DND-41 (cell line): Measurements from ENCODE around the gene PARL.

Source experiments
- ATAC-seq: fragments of 200-7000 bp; cut with Tn5 transposase; 3 replicates; pipeline ENCODE4 v1.9.1; 2021; ENCODE audit warnings: low read depth; ENCODE audit not compliant: insufficient read depth
- DNase-seq: peaks from one replicate; pipeline ENCODE4 v3.0.0-alpha.2; 2020
- H2AFZ ChIP-seq: 2 replicates; pipeline ENCODE4 v1.6.0; 2012; ENCODE audit warnings: low read depth, low read length
- H3K27ac ChIP-seq: 2 replicates; pipeline ENCODE4 v1.5.1; 2012; ENCODE audit warnings: low read length, inconsistent platforms
- H3K27me3 ChIP-seq: fragments of 200-600 bp; sonication (generic); 2 replicates; pipeline ENCODE4 v1.6.0; 2012; ENCODE audit warnings: low read length, mild to moderate bottlenecking, inconsistent platforms; ENCODE audit not compliant: insufficient read depth, poor library complexity
- H3K36me3 ChIP-seq: 2 replicates; pipeline ENCODE4 v1.5.1; 2012; ENCODE audit warnings: low read length, inconsistent platforms; ENCODE audit not compliant: insufficient read depth
- H3K4me1 ChIP-seq: 2 replicates; pipeline ENCODE4 v1.5.1; 2012; ENCODE audit warnings: mild to moderate bottlenecking, low read length; ENCODE audit not compliant: insufficient read depth
- H3K4me2 ChIP-seq: 2 replicates; pipeline ENCODE4 v1.6.0; 2012; ENCODE audit warnings: mild to moderate bottlenecking, moderate library complexity, low read length, inconsistent platforms; ENCODE audit not compliant: insufficient read depth
- H3K4me3 ChIP-seq, 2 experiments: fragments of 200-600 bp in 1 of 2; shearing (Covaris generic) in 1 of 2; 2 replicates each; pipeline ENCODE4 v1.5.1; 2012 to 2016; ENCODE audit warnings: inconsistent platforms in 2 of 2, low read length in 2 of 2, mild to moderate bottlenecking in 2 of 2, low read depth in 1 of 2, moderate library complexity in 1 of 2
- H3K79me2 ChIP-seq: 2 replicates; pipeline ENCODE4 v1.6.0; 2012; ENCODE audit warnings: low read length, inconsistent platforms; ENCODE audit not compliant: insufficient read depth
- H3K9ac ChIP-seq: 2 replicates; pipeline ENCODE4 v1.6.0; 2012; ENCODE audit warnings: low read depth, mild to moderate bottlenecking, inconsistent platforms, low read length, moderate library complexity
- H3K9me3 ChIP-seq: 2 replicates; pipeline ENCODE4 v1.5.1; 2012; ENCODE audit warnings: low read length, moderate library complexity, mild to moderate bottlenecking, inconsistent platforms; ENCODE audit not compliant: insufficient read depth, severe bottlenecking
- H4K20me1 ChIP-seq: 2 replicates; pipeline ENCODE4 v1.6.0; 2012; ENCODE audit warnings: low read length; ENCODE audit not compliant: insufficient read depth
- EZH2 ChIP-seq: IDR thresholded peaks from 3 replicates; pipeline ENCODE4 v1.6.1; 2012; ENCODE audit warnings: borderline replicate concordance, low read depth, mild to moderate bottlenecking, moderate library complexity, low read length, inconsistent platforms; ENCODE audit not compliant: severe bottlenecking
- TF ChIP-seq, protein P1 (sequence below): IDR thresholded peaks from 2 replicates; pipeline ENCODE4 v1.5.1; 2012; ENCODE audit warnings: borderline replicate concordance, low read length, moderate library complexity, mild to moderate bottlenecking; ENCODE audit not compliant: poor library complexity, severe bottlenecking; ENCODE audit errors: extremely low read depth

PARL gene

DNA sequence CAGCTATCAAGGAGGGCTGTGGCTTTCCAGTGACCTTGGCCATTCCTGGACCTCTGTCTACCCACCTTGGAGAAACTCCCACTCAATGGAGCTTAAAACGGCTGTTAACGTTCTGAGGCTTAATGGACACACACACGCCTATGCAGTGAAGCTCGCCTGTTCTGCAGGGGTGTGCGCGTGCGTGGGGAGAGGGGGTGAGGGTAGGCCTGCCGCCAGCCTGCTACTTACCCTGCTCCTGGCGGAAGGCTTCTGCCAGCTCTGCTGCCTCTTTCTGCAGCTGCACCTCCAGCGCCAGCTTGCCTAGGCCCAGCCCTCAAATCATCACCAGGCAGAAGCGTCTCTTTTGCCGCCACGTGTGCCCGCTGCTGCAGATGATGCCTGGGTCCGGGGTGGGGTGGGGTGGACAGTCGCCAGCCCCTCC is 23.2 kb upstream of the PARL start:
- H3K36me3 ChIP-seq = no peaks in the 10 kb centered on the region
- H2AFZ ChIP-seq = no peak overlapping the region
- no peak overlapping the region for H3K27ac ChIP-seq
- no peak overlapping the region for H3K4me2 ChIP-seq
- H3K27me3 ChIP-seq = no peaks in the 10 kb centered on the region
- no peaks in the 10 kb centered on the region for H3K4me1 ChIP-seq
- H3K9me3 ChIP-seq = no peaks in the 10 kb centered on the region
- H3K9ac ChIP-seq = no peak overlapping the region
- no peak for TF ChIP-seq EZH2
- TF ChIP-seq, protein P1, sequence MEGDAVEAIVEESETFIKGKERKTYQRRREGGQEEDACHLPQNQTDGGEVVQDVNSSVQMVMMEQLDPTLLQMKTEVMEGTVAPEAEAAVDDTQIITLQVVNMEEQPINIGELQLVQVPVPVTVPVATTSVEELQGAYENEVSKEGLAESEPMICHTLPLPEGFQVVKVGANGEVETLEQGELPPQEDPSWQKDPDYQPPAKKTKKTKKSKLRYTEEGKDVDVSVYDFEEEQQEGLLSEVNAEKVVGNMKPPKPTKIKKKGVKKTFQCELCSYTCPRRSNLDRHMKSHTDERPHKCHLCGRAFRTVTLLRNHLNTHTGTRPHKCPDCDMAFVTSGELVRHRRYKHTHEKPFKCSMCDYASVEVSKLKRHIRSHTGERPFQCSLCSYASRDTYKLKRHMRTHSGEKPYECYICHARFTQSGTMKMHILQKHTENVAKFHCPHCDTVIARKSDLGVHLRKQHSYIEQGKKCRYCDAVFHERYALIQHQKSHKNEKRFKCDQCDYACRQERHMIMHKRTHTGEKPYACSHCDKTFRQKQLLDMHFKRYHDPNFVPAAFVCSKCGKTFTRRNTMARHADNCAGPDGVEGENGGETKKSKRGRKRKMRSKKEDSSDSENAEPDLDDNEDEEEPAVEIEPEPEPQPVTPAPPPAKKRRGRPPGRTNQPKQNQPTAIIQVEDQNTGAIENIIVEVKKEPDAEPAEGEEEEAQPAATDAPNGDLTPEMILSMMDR = no peak
- no peak for DNase-seq
- H3K79me2 ChIP-seq = no peaks in the 10 kb centered on the region
- no peaks in the 10 kb centered on the region for H4K20me1 ChIP-seq
- H3K4me3 ChIP-seq = no peak overlapping the region
- no peak for ATAC-seq

DNA sequence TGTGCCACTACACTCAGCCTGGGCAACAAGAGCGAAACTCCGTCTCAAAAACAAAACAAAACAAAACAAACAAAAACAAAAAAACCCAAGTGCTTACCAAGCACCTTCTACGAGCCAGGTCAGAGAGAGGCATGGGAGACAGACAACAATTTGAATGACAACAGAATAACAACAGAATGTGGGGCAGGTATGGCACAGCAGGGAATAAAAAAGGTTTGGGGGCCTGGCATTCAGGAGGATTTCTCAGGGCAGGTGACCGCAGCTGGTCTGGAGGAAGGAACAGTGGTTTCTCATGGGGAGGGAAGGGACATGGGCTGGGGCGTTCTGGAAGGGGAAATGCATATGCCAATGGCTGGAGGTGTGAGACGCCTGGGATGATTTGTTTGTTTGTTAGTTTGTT is 22.5 kb upstream of the PARL start:
- H4K20me1 ChIP-seq = no peaks in the 10 kb centered on the region
- H3K9ac ChIP-seq = no peak overlapping the region
- no peak overlapping the region for H3K4me3 ChIP-seq
- no peaks in the 10 kb centered on the region for H3K79me2 ChIP-seq
- H2AFZ ChIP-seq = no peak overlapping the region
- no peak overlapping the region for H3K4me2 ChIP-seq
- DNase-seq (no peak), ATAC-seq (no peak)
- no peak overlapping the region for H3K27ac ChIP-seq
- no peaks in the 10 kb centered on the region for H3K27me3 ChIP-seq
- H3K4me1 ChIP-seq = no peaks in the 10 kb centered on the region
- H3K36me3 ChIP-seq = no peaks in the 10 kb centered on the region
- TF ChIP-seq, protein P1 = no peak
- TF ChIP-seq EZH2 = no peak
- H3K9me3 ChIP-seq = no peaks in the 10 kb centered on the region

DNA sequence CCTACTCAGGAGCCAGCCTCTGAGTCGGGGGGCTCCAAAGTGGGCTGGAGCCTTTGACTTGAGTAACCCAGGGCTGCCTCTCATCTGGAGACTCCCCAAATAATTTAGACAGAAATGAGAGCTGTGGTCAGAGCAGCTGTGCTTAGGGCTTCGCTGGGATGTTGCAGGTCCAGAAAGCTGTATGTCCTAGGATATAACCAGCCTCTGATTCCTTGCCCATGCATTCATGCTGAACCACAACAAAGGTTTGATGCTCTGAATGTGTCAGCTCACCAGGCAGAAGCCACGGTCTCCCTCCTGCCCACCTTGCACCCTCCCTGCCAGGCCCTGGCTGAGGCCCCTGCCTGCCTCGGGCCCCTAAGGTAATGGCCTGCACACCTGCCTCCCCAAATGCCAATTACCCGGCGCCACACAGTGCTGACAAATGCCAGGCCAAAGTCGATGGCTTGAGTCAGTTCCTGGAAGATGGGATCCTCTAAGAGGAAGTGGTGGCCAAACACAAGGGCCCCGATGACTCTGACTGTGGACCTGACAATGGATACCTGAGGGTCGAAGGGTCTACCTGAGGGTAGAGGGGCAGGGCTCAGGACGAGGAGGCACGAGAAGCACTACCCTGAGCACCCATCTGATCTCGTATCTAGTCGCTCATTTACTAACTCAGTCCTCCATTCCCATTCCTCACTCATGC is 21.7 kb upstream of the PARL start:
- H3K36me3 ChIP-seq = no peaks in the 10 kb centered on the region
- H3K4me2 ChIP-seq = no peak overlapping the region
- DNase-seq (no peak), ATAC-seq (peak; percentile 24; the same call in 1 of the 3 replicates)
- H3K4me3 ChIP-seq = no peak overlapping the region
- no peaks in the 10 kb centered on the region for H3K4me1 ChIP-seq
- H3K27ac ChIP-seq = no peak overlapping the region
- H2AFZ ChIP-seq = no peak overlapping the region
- TF ChIP-seq EZH2 = no peak
- TF ChIP-seq, protein P1 = no peak
- H3K9me3 ChIP-seq = no peaks in the 10 kb centered on the region
- H4K20me1 ChIP-seq = no peaks in the 10 kb centered on the region
- no peaks in the 10 kb centered on the region for H3K27me3 ChIP-seq
- no peak overlapping the region for H3K9ac ChIP-seq
- no peaks in the 10 kb centered on the region for H3K79me2 ChIP-seq
